Measurements from ENCODE around the gene TMTC3.

Gene TMTC3

GRCh38 chr12:88200029-88200428 lies 57.9 kb downstream of the TMTC3 start:
- H3F3A ChIP-seq (ENCODE audit: insufficient read depth), result no peaks in the 10 kb centered on the region
- no peak overlapping the region for H3K27ac ChIP-seq (ENCODE audit: low read depth, low read length)
- peaks cover 7% of the 10 kb centered on the region; the same call in 1 of the 2 replicates for H3K36me3 ChIP-seq (ENCODE audit: low read length)
- H3K9me3 ChIP-seq (ENCODE audit: insufficient read depth, low read length), result no peaks in the 10 kb centered on the region
- H3K79me2 ChIP-seq (ENCODE audit: insufficient read depth, low read length), result no peaks in the 10 kb centered on the region
- H3K4me3 ChIP-seq (ENCODE audit: insufficient read depth, low read length, poor library complexity, severe bottlenecking), result no peak overlapping the region
- no peaks in the 10 kb centered on the region for H3K9me2 ChIP-seq (replicated peaks; ENCODE audit: insufficient read depth, low read length)
- TF ChIP-seq EZH2phosphoT487 (conservative IDR thresholded peaks at IDR 0.05; ENCODE audit: low read length), result no peak
- TF ChIP-seq CTCF (IDR thresholded peaks at IDR 0.05; ENCODE audit: insufficient read depth, low read length, poor library complexity, severe bottlenecking), result no peak
- H4K20me1 ChIP-seq (ENCODE audit: low read depth, low read length), result no peaks in the 10 kb centered on the region
- H2AFZ ChIP-seq (ENCODE audit: low read depth, low read length, severe bottlenecking), result no peak overlapping the region
- H3K27me3 ChIP-seq (ENCODE audit: low read length), result no peaks in the 10 kb centered on the region
- H3K9ac ChIP-seq (ENCODE audit: low read length), result no peak overlapping the region
- no peak overlapping the region for H3K4me2 ChIP-seq (ENCODE audit: low read depth, low read length, poor library complexity, severe bottlenecking)

GRCh38 chr12:88202500-88202899 lies 60.4 kb downstream of the TMTC3 start:
- no peaks in the 10 kb centered on the region for H4K20me1 ChIP-seq (ENCODE audit: low read depth, low read length)
- H3K79me2 ChIP-seq (ENCODE audit: insufficient read depth, low read length), result no peaks in the 10 kb centered on the region
- no peak overlapping the region for H3K4me2 ChIP-seq (ENCODE audit: low read depth, low read length, poor library complexity, severe bottlenecking)
- H3K36me3 ChIP-seq (ENCODE audit: low read length), result no peaks in the 10 kb centered on the region
- H2AFZ ChIP-seq (ENCODE audit: low read depth, low read length, severe bottlenecking), result no peak overlapping the region
- no peak overlapping the region for H3K4me3 ChIP-seq (ENCODE audit: insufficient read depth, low read length, poor library complexity, severe bottlenecking)
- no peaks in the 10 kb centered on the region for H3K9me2 ChIP-seq (replicated peaks; ENCODE audit: insufficient read depth, low read length)
- H3K27ac ChIP-seq (ENCODE audit: low read depth, low read length), result no peak overlapping the region
- H3K9ac ChIP-seq (ENCODE audit: low read length), result no peak overlapping the region
- no peaks in the 10 kb centered on the region for H3K9me3 ChIP-seq (ENCODE audit: insufficient read depth, low read length)
- no peaks in the 10 kb centered on the region for H3K27me3 ChIP-seq (ENCODE audit: low read length)
- H3F3A ChIP-seq (ENCODE audit: insufficient read depth), result no peaks in the 10 kb centered on the region
- no peak for TF ChIP-seq EZH2phosphoT487 (conservative IDR thresholded peaks at IDR 0.05; ENCODE audit: low read length)
- TF ChIP-seq CTCF (IDR thresholded peaks at IDR 0.05; ENCODE audit: insufficient read depth, low read length, poor library complexity, severe bottlenecking), result no peak

DNA sequence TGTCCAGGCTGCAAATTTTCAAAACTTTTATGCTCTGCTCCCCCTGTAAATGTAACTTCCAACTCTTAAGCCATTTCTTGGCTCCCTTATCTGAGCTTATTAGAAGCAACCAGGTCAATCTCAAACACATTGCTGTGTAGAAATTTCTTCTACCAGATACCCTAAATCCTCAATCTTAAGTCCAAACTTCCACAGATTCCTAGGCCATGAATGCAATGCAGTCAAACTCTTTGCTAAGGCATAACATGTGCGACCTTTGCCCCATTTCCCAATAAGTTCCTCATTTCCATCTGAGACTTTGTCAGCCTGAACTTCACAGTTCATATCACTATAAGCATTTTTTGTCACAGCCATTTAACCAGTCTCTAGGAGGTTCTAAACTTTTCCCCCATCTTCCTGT lies 64.5 kb downstream of the TMTC3 start:
- Histone ChIP-seq H3K9me3 (ENCODE audit: insufficient read depth, low read length) (no peaks in the 10 kb centered on the region), H3K36me3 (ENCODE audit: low read length) (no peaks in the 10 kb centered on the region), H3K4me2 (ENCODE audit: low read depth, low read length, poor library complexity, severe bottlenecking) (no peak overlapping the region), H4K20me1 (ENCODE audit: low read depth, low read length) (no peaks in the 10 kb centered on the region), H3K9me2 (replicated peaks; ENCODE audit: insufficient read depth, low read length) (no peaks in the 10 kb centered on the region), H3K27me3 (ENCODE audit: low read length) (no peaks in the 10 kb centered on the region), H3K27ac (ENCODE audit: low read depth, low read length) (no peak overlapping the region), H3K79me2 (ENCODE audit: insufficient read depth, low read length) (no peaks in the 10 kb centered on the region), H3K4me3 (ENCODE audit: insufficient read depth, low read length, poor library complexity, severe bottlenecking) (no peak overlapping the region), H2AFZ (ENCODE audit: low read depth, low read length, severe bottlenecking) (no peak overlapping the region), H3F3A (ENCODE audit: insufficient read depth) (no peaks in the 10 kb centered on the region), H3K9ac (ENCODE audit: low read length) (no peak overlapping the region)
- TF ChIP-seq EZH2phosphoT487 (conservative IDR thresholded peaks at IDR 0.05; ENCODE audit: low read length), result no peak
- TF ChIP-seq CTCF (IDR thresholded peaks at IDR 0.05; ENCODE audit: insufficient read depth, low read length, poor library complexity, severe bottlenecking), result no peak

Measured in SU-DHL-6 (cell line).